Fibroblast of pulmonary artery (primary cell): ENCODE measurements around the gene KTI12.
A peak's percentile ranks its signal among the peaks of the same experiment; 100 is the strongest.
"Not testable (repeated sequence)": the region's sequence is repeated elsewhere in the genome, so short reads cannot be mapped to it uniquely, and the experiment has no call there.

Experiments
- DNase-seq: peaks from one replicate; pipeline ENCODE4 v3.0.0-alpha.2; 2010; ENCODE audit warnings: low read depth
- H3K4me3 ChIP-seq: replicated peaks from 2 replicates; pipeline ENCODE4 v1.5.1; 2011; ENCODE audit warnings: low read depth, mild to moderate bottlenecking, control low read depth, low read length, moderate library complexity
- CTCF ChIP-seq: IDR thresholded peaks from 2 replicates; pipeline ENCODE4 v1.5.1; 2011; ENCODE audit warnings: mild to moderate bottlenecking, control low read depth, low read length, inconsistent platforms; ENCODE audit errors: missing control alignments

KTI12 gene

GRCh38 chr1:52037909-52038308, 4.3 kb upstream of the KTI12 start:
- no peak for TF ChIP-seq CTCF
- H3K4me3 ChIP-seq: no peak overlapping the region
- no peak for DNase-seq

- TF ChIP-seq CTCF: no peak
- no peak overlapping the region for H3K4me3 ChIP-seq
- DNase-seq: peak; percentile 69
These were observed 3.8 kb upstream of the KTI12 start for GRCh38 chr1:52037402-52037814.

- no peak for TF ChIP-seq CTCF
- DNase-seq: no peak
- peak overlapping the region; percentile 91 for H3K4me3 ChIP-seq
These were observed 407 bp upstream of the KTI12 start for GRCh38 chr1:52034050-52034384.

GRCh38 chr1:52032785-52033131, 852 bp downstream of the KTI12 start:
- peak; percentile 63 for DNase-seq
- peak overlapping the region; percentile 91 for H3K4me3 ChIP-seq

GRCh38 chr1:52032124-52032784, 1.4 kb downstream of the KTI12 start:
- TF ChIP-seq CTCF: no peak
- H3K4me3 ChIP-seq: peak overlapping the region; percentile 91
- no peak for DNase-seq

More at GRCh38 chr1:52032785-52033131, 852 bp downstream of the KTI12 start:
- no peak for TF ChIP-seq CTCF

GRCh38 chr1:52028839-52029238, 4.8 kb downstream of the KTI12 start:
- not testable (repeated sequence) for DNase-seq, H3K4me3 ChIP-seq

GRCh38 chr1:52028328-52028727, 5.3 kb downstream of the KTI12 start:
- no peak for TF ChIP-seq CTCF
- DNase-seq: no peak
- H3K4me3 ChIP-seq: no peak overlapping the region
